Measurements from ENCODE around the gene EHD4.

- TF ChIP-seq POLR2A (IDR thresholded peaks at IDR 0.05; ENCODE audit: low read length) (no peak), GATA1 (IDR thresholded peaks at IDR 0.05; ENCODE audit: low read depth, low read length) (no peak)
Observed at GRCh38 chr15:41895957-41896356, 76.4 kb downstream of the EHD4 start.

Data from erythroblast (primary cell).